ENCODE results near the gene C1QTNF6. TPM values are rescaled to one million over a fixed set of nuclear protein-coding genes. Genes with fewer than 3 reads are reported as not detected.

Gene C1QTNF6
- total RNA-seq, 1 donor from 2014 or later = 23.2 TPM

- Mint-ChIP-seq H3K27me3 (no peaks in the 10 kb centered on the region), H3K4me3 (no peak overlapping the region), H3K36me3 (peaks cover 4% of the 10 kb centered on the region), H3K27ac (no peak overlapping the region), H3K4me1 (ENCODE audit: unreplicated experiment) (peaks cover 25% of the 10 kb centered on the region), H3K9me3 (peaks cover 4% of the 10 kb centered on the region)
- TF ChIP-seq CTCF (conservative IDR thresholded peaks at IDR 0.05) = no peak
- no peak for DNase-seq (ENCODE audit: extremely low spot score, unreplicated experiment)
These were observed 4.7 kb upstream of the C1QTNF6 start for GRCh38 chr22:37192741-37193140.

- H3K9me3 Mint-ChIP-seq = peaks cover 4% of the 10 kb centered on the region
- H3K4me3 Mint-ChIP-seq = no peak overlapping the region
- peaks cover 30% of the 10 kb centered on the region for H3K4me1 Mint-ChIP-seq (ENCODE audit: unreplicated experiment)
- no peak for DNase-seq (ENCODE audit: extremely low spot score, unreplicated experiment)
- TF ChIP-seq CTCF (conservative IDR thresholded peaks at IDR 0.05) = no peak
- no peak overlapping the region for H3K27ac Mint-ChIP-seq
- peaks cover 4% of the 10 kb centered on the region for H3K36me3 Mint-ChIP-seq
- H3K27me3 Mint-ChIP-seq = no peaks in the 10 kb centered on the region
These were observed 4.2 kb upstream of the C1QTNF6 start for GRCh38 chr22:37192204-37192603.

DNA sequence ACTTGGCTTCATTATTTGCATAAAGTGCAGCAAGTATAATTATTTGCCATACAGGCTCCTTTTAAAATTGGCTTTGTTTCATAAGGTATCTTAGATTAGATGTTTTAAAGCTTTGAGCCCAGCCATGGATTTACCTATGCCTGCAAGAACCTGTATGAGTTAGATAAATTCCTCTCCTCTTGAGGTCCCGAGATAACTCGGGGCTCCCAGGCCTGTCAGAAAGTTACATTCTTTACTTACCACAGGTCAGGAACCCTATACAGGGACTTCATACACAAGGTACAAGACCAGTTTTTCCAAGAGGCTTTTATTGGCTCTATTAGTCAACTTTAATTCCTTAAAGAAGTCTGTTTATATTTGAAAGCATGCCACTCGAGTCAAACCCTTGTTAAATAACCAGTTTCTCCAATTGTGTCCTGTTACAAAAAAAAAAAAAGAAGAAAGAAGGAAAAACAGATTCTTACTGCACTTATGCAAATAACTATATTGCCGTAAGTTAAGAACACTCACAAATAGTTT lies 2.3 kb upstream of the C1QTNF6 start:
- H3K27ac Mint-ChIP-seq = peak overlapping the region; percentile 91
- H3K4me1 Mint-ChIP-seq (ENCODE audit: unreplicated experiment) = peaks cover 28% of the 10 kb centered on the region

DNA sequence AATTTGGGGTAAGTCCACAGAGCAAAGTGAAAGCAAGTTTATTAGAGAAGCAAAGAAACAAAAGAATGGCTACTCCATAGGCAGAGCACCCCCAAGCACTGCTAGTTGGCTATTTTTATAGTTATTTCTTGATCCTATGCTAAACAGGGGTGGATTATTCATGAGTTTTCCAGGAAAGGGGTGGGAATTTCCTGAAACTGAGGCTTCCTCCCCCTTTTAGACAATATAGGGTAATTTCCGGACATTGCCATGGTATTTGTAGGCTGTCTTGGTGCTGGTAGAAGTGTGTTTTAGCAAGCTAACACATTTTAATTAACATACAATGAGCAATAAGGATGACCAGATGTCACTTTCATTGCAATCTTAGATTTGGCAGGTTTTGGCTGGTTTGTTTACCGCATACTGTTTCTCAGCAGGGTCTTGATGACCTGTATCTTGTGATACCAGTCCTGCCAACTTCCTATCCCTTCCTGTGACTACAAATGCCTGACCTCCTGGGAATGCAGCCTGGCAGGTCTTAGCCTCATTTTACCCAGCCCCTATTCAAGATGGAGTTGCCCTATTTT lies 937 bp upstream of the C1QTNF6 start:
- Mint-ChIP-seq H3K27me3 (no peaks in the 10 kb centered on the region), H3K27ac (peak overlapping the region; percentile 91), H3K4me1 (ENCODE audit: unreplicated experiment) (peaks cover 28% of the 10 kb centered on the region), H3K4me3 (peak overlapping the region; percentile 86), H3K9me3 (peaks cover 4% of the 10 kb centered on the region), H3K36me3 (no peaks in the 10 kb centered on the region)
- no peak for TF ChIP-seq CTCF (conservative IDR thresholded peaks at IDR 0.05)
- DNase-seq (ENCODE audit: extremely low spot score, unreplicated experiment) = no peak

More for the DNA sequence above, 2.3 kb upstream of the C1QTNF6 start:
- peaks cover 4% of the 10 kb centered on the region for H3K9me3 Mint-ChIP-seq
- H3K36me3 Mint-ChIP-seq = peaks cover 4% of the 10 kb centered on the region
- no peak for DNase-seq (ENCODE audit: extremely low spot score, unreplicated experiment)
- H3K4me3 Mint-ChIP-seq = no peak overlapping the region
- no peak for TF ChIP-seq CTCF (conservative IDR thresholded peaks at IDR 0.05)
- H3K27me3 Mint-ChIP-seq = no peaks in the 10 kb centered on the region

DNA sequence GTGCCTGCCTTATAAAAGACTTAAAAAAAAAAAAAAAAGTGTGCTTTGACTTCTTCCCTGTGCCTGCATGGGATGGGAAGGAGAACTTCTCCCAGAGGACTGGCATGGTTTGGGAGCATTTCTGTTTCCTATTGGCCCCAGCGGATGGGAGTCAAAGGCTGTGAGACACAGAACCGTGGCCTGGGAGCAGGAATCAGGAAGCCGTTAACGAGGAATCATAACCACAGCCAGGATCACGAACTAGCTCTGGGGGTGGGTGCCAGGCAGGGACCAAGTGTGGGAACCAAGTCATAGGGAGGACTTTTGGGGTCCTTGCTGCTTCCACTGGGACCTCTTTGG lies 526 bp downstream of the C1QTNF6 start:
- peaks cover 4% of the 10 kb centered on the region for H3K9me3 Mint-ChIP-seq
- H3K27ac Mint-ChIP-seq = peak overlapping the region; percentile 91
- no peaks in the 10 kb centered on the region for H3K27me3 Mint-ChIP-seq
- no peak for TF ChIP-seq CTCF (conservative IDR thresholded peaks at IDR 0.05)
- H3K36me3 Mint-ChIP-seq = no peaks in the 10 kb centered on the region
- H3K4me3 Mint-ChIP-seq = peak overlapping the region; percentile 86
- no peak for DNase-seq (ENCODE audit: extremely low spot score, unreplicated experiment)
- peaks cover 28% of the 10 kb centered on the region for H3K4me1 Mint-ChIP-seq (ENCODE audit: unreplicated experiment)

Measured in type B pancreatic cell (in vitro differentiated cells).